Measurements from ENCODE around the gene DNAI4.
"Not testable (repeated sequence)": the region's sequence is repeated elsewhere in the genome, so short reads cannot be mapped to it uniquely, and the experiment has no call there.

The DNAI4 gene

DNA sequence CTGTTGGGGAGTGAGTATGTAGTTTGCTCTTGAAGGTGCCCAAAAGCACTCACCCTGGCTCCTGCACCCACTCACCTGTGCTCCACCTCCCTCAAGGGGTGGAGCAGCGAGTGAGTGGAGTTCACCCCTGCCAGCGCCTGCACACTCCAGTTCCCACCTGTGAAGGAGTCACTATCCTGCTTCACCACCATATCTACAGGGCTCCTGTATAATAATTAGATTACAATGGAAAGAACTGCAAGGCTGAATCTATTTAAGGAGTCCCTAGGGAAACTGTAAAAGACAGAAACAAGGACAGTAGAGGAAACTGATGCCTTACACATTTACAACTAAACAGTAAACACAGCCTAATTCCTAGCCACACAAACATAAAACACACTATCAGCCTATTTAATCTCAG, 4.1 kb downstream of the DNAI4 start:
- no peaks in the 10 kb centered on the region for H3K27me3 ChIP-seq (ENCODE audit: control insufficient read depth, insufficient read depth, low read length)
- no peaks in the 10 kb centered on the region for H3K36me3 ChIP-seq (ENCODE audit: control insufficient read depth, insufficient read depth, low read length)
- peaks cover under 1% of the 10 kb centered on the region for H3K4me1 ChIP-seq (ENCODE audit: control insufficient read depth, insufficient read depth, low read length)
- H3K9ac ChIP-seq (ENCODE audit: low read length) = no peak overlapping the region
- no peak overlapping the region for H3K27ac ChIP-seq (ENCODE audit: low read depth, low read length)
- H3K4me3 ChIP-seq (ENCODE audit: low read length) = no peak overlapping the region

- H3K27ac ChIP-seq (ENCODE audit: low read depth, low read length) = no peak overlapping the region
- no peak overlapping the region for H3K9ac ChIP-seq (ENCODE audit: low read length)
- no peaks in the 10 kb centered on the region for H3K36me3 ChIP-seq (ENCODE audit: control insufficient read depth, insufficient read depth, low read length)
- H3K27me3 ChIP-seq (ENCODE audit: control insufficient read depth, insufficient read depth, low read length) = no peaks in the 10 kb centered on the region
- H3K4me3 ChIP-seq (ENCODE audit: low read length) = no peak overlapping the region
- H3K4me1 ChIP-seq (ENCODE audit: control insufficient read depth, insufficient read depth, low read length) = no peaks in the 10 kb centered on the region
Observed at GRCh38 chr1:66919828-66920227, 4.8 kb downstream of the DNAI4 start.

DNA sequence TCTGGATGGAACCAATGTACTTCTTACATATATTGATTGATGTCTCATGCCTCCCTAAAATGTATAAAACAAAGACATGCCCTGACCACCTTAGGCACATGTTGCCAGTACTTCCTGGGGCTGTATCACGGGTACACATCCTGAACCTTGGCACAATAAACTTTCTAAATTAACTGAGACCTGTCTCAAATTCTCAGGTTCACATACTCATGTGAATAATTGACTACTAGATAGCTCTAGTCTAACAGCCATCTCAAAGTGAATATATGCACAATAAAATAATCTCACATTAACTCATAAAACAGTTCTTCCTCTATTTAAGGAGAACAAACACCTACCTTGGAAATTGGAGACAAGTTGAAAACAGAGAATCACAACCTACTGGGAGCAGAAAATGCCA, 5.6 kb downstream of the DNAI4 start:
- Histone ChIP-seq H3K9ac (ENCODE audit: low read length) (no peak overlapping the region), H3K4me1 (ENCODE audit: control insufficient read depth, insufficient read depth, low read length) (no peaks in the 10 kb centered on the region), H3K36me3 (ENCODE audit: control insufficient read depth, insufficient read depth, low read length) (no peaks in the 10 kb centered on the region), H3K4me3 (ENCODE audit: low read length) (no peak overlapping the region), H3K27me3 (ENCODE audit: control insufficient read depth, insufficient read depth, low read length) (no peaks in the 10 kb centered on the region), H3K27ac (ENCODE audit: low read depth, low read length) (no peak overlapping the region)

GRCh38 chr1:66917476-66917875, 7.2 kb downstream of the DNAI4 start:
- no peak overlapping the region for H3K4me3 ChIP-seq (ENCODE audit: low read length)

DNA sequence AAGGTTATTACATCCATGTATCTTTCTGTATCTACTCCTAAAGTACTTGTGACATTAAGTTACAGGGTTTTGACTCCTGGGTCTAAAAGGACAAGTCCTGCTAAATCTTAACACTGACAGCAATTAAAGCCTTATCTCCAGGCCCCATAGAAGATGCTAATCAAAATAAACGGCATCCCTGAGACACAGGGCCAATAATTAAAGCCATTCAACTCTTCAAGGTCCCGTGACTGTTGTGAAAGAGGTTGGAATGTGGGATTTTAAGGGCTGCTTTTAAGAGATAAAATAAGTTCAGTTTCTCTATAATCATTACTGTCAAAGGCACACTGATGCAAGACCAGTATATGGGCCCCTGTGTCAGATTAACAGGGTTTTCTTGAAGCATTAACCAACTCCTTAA, 8.3 kb downstream of the DNAI4 start:
- H3K27ac ChIP-seq (ENCODE audit: low read depth, low read length) = no peak overlapping the region
- no peak overlapping the region for H3K9ac ChIP-seq (ENCODE audit: low read length)
- H3K36me3 ChIP-seq (ENCODE audit: control insufficient read depth, insufficient read depth, low read length) = no peaks in the 10 kb centered on the region
- no peaks in the 10 kb centered on the region for H3K27me3 ChIP-seq (ENCODE audit: control insufficient read depth, insufficient read depth, low read length)
- H3K4me3 ChIP-seq (ENCODE audit: low read length) = no peak overlapping the region
- H3K4me1 ChIP-seq (ENCODE audit: control insufficient read depth, insufficient read depth, low read length) = no peaks in the 10 kb centered on the region

More at GRCh38 chr1:66917476-66917875, 7.2 kb downstream of the DNAI4 start:
- Histone ChIP-seq H3K9ac (ENCODE audit: low read length) (no peak overlapping the region), H3K36me3 (ENCODE audit: control insufficient read depth, insufficient read depth, low read length) (no peaks in the 10 kb centered on the region), H3K4me1 (ENCODE audit: control insufficient read depth, insufficient read depth, low read length) (no peaks in the 10 kb centered on the region), H3K27ac (ENCODE audit: low read depth, low read length) (no peak overlapping the region), H3K27me3 (ENCODE audit: control insufficient read depth, insufficient read depth, low read length) (no peaks in the 10 kb centered on the region)

DNA sequence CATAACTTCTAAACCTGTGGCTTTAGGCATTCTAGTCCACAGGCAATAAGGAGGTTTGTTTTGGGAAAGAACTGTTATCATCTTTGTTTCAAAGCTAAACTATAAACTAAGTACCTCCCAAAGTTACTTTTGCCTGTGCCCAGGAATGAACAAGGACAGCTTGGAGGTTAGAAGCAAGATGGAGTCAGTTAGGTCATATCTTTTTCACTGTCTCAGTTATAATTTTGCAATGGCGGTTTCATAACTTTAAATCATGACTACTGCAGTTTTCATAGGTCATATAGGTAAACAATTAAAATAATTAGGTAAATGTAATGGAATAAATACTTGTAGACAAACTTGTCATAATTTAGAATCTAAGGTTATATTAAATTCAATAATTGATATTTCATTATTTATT, 9.5 kb downstream of the DNAI4 start:
- not testable (repeated sequence) for H3K9ac ChIP-seq (ENCODE audit: low read length); H3K27ac ChIP-seq (ENCODE audit: low read depth, low read length); H3K4me3 ChIP-seq (ENCODE audit: low read length); H3K27me3 ChIP-seq (ENCODE audit: control insufficient read depth, insufficient read depth, low read length); H3K4me1 ChIP-seq (ENCODE audit: control insufficient read depth, insufficient read depth, low read length); H3K36me3 ChIP-seq (ENCODE audit: control insufficient read depth, insufficient read depth, low read length)

GRCh38 chr1:66893712-66894111, 30.9 kb downstream of the DNAI4 start:
- H3K4me3 ChIP-seq (ENCODE audit: low read length) = no peak overlapping the region
- no peak overlapping the region for H3K27ac ChIP-seq (ENCODE audit: low read depth, low read length)
- no peak overlapping the region for H3K9ac ChIP-seq (ENCODE audit: low read length)
- no peaks in the 10 kb centered on the region for H3K27me3 ChIP-seq (ENCODE audit: control insufficient read depth, insufficient read depth, low read length)
- no peaks in the 10 kb centered on the region for H3K36me3 ChIP-seq (ENCODE audit: control insufficient read depth, insufficient read depth, low read length)
- H3K4me1 ChIP-seq (ENCODE audit: control insufficient read depth, insufficient read depth, low read length) = no peaks in the 10 kb centered on the region

DNA sequence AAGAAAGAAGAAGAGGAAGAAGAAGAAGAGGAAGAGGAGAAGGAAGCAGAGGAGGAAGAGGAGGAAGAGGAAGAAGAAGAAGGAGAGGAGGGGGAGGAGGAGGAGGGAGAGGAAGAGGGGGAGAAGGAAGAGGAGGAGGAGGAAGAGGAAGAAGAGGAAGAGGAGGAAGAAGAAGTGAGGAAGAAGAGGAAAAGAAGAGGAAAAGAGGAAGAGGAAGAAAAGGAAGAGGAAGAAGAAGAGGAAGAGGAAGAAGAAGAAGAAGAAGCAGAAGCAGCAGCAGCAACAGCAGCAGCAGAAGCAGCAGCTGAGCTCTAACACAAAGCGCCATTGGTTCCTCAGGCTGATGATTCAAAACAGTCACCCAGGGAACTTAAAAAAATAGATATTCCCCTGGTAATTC, 34.0 kb downstream of the DNAI4 start:
- no peak overlapping the region for H3K27ac ChIP-seq (ENCODE audit: low read depth, low read length)
- H3K4me3 ChIP-seq (ENCODE audit: low read length) = no peak overlapping the region
- H3K9ac ChIP-seq (ENCODE audit: low read length) = no peak overlapping the region
- H3K36me3 ChIP-seq (ENCODE audit: control insufficient read depth, insufficient read depth, low read length) = no peaks in the 10 kb centered on the region
- no peaks in the 10 kb centered on the region for H3K4me1 ChIP-seq (ENCODE audit: control insufficient read depth, insufficient read depth, low read length)
- H3K27me3 ChIP-seq (ENCODE audit: control insufficient read depth, insufficient read depth, low read length) = no peaks in the 10 kb centered on the region

DNA sequence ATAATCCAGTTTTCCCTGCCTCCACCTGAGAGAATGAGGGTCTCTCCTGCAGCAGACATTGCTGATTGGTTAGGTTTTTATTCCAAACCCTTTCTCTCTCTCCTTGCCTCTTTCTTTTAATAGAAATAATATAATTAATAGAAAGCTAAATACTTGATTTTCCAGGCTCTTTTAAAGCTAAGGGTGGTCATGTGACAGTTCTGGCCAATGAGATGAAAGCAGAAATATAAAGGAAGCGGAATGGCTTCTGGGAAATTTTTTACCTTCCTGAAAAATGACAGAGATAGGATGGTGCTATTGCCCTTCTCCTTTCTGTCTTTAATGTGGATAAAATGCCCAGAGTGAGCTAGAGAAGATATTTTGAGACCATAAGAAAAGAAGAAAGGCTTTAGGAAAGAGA, 35.6 kb downstream of the DNAI4 start:
- Histone ChIP-seq H3K27ac (ENCODE audit: low read depth, low read length) (no peak overlapping the region), H3K36me3 (ENCODE audit: control insufficient read depth, insufficient read depth, low read length) (no peaks in the 10 kb centered on the region), H3K4me1 (ENCODE audit: control insufficient read depth, insufficient read depth, low read length) (no peaks in the 10 kb centered on the region), H3K27me3 (ENCODE audit: control insufficient read depth, insufficient read depth, low read length) (no peaks in the 10 kb centered on the region), H3K4me3 (ENCODE audit: low read length) (no peak overlapping the region), H3K9ac (ENCODE audit: low read length) (no peak overlapping the region)

- H3K27ac ChIP-seq (ENCODE audit: low read depth, low read length) = no peak overlapping the region
- no peaks in the 10 kb centered on the region for H3K4me1 ChIP-seq (ENCODE audit: control insufficient read depth, insufficient read depth, low read length)
- H3K4me3 ChIP-seq (ENCODE audit: low read length) = no peak overlapping the region
- H3K27me3 ChIP-seq (ENCODE audit: control insufficient read depth, insufficient read depth, low read length) = no peaks in the 10 kb centered on the region
- H3K9ac ChIP-seq (ENCODE audit: low read length) = no peak overlapping the region
- H3K36me3 ChIP-seq (ENCODE audit: control insufficient read depth, insufficient read depth, low read length) = no peaks in the 10 kb centered on the region
Observed at GRCh38 chr1:66876664-66877063, 48.0 kb downstream of the DNAI4 start.

- no peaks in the 10 kb centered on the region for H3K36me3 ChIP-seq (ENCODE audit: control insufficient read depth, insufficient read depth, low read length)
- no peaks in the 10 kb centered on the region for H3K27me3 ChIP-seq (ENCODE audit: control insufficient read depth, insufficient read depth, low read length)
- no peak overlapping the region for H3K9ac ChIP-seq (ENCODE audit: low read length)
- H3K27ac ChIP-seq (ENCODE audit: low read depth, low read length) = no peak overlapping the region
- no peak overlapping the region for H3K4me3 ChIP-seq (ENCODE audit: low read length)
- no peaks in the 10 kb centered on the region for H3K4me1 ChIP-seq (ENCODE audit: control insufficient read depth, insufficient read depth, low read length)
Observed at GRCh38 chr1:66873111-66873510, 51.5 kb downstream of the DNAI4 start.

DNA sequence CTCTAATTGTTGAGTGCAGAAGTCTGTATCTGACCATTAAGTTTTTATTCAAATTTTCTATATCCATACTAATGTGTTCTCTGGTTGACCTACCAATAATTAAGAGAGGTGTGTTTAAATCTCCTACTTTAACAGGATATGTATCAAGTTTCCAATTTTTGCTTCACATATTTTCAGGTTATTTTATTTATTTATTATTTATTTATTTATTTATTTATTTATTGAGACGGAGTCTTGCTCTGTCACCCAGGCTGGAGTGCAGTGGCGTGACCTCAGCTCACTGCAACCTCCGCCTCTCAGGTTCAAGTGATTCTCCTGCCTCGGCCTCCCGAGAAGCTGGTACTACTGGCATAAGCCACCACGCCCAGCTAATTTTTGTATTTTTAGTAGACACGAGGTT, 52.6 kb downstream of the DNAI4 start:
- not testable (repeated sequence) for H3K36me3 ChIP-seq (ENCODE audit: control insufficient read depth, insufficient read depth, low read length); H3K27me3 ChIP-seq (ENCODE audit: control insufficient read depth, insufficient read depth, low read length); H3K4me3 ChIP-seq (ENCODE audit: low read length); H3K9ac ChIP-seq (ENCODE audit: low read length); H3K4me1 ChIP-seq (ENCODE audit: control insufficient read depth, insufficient read depth, low read length); H3K27ac ChIP-seq (ENCODE audit: low read depth, low read length)

GRCh38 chr1:66867501-66867900, 57.2 kb downstream of the DNAI4 start:
- Histone ChIP-seq H3K36me3 (ENCODE audit: control insufficient read depth, insufficient read depth, low read length) (no peaks in the 10 kb centered on the region), H3K9ac (ENCODE audit: low read length) (no peak overlapping the region), H3K4me1 (ENCODE audit: control insufficient read depth, insufficient read depth, low read length) (no peaks in the 10 kb centered on the region), H3K4me3 (ENCODE audit: low read length) (no peak overlapping the region), H3K27ac (ENCODE audit: low read depth, low read length) (no peak overlapping the region), H3K27me3 (ENCODE audit: control insufficient read depth, insufficient read depth, low read length) (no peaks in the 10 kb centered on the region)

- Histone ChIP-seq H3K4me3 (ENCODE audit: low read length) (no peak overlapping the region), H3K36me3 (ENCODE audit: control insufficient read depth, insufficient read depth, low read length) (no peaks in the 10 kb centered on the region), H3K27me3 (ENCODE audit: control insufficient read depth, insufficient read depth, low read length) (no peaks in the 10 kb centered on the region), H3K9ac (ENCODE audit: low read length) (no peak overlapping the region), H3K27ac (ENCODE audit: low read depth, low read length) (no peak overlapping the region), H3K4me1 (ENCODE audit: control insufficient read depth, insufficient read depth, low read length) (no peaks in the 10 kb centered on the region)
Observed at GRCh38 chr1:66860529-66860928, 64.1 kb downstream of the DNAI4 start.
